OCI-LY7 (cell line): Measurements from ENCODE around the gene MIS18A. TPM values are rescaled to one million over a fixed set of nuclear protein-coding genes. Genes with fewer than 3 reads are reported as not detected.

Experiments
- BruUV-seq: library from RNA; stranded (reverse); fragments of 400-500 nt; replicated peaks from 2 replicates; lab custom pipeline; 2021; lab: Mats Ljungman, UMichigan
- CTCF ChIA-PET: fragments of 300-600 bp; sonication (Branson Sonifier 250); formaldehyde crosslinking; loops from one replicate; lab custom pipeline; 2022; ENCODE audit warnings: antibody characterized with exemption; ENCODE audit not compliant: unreplicated experiment; lab: Charles Lee
- POLR2A ChIA-PET: fragments of 300-600 bp; sonication (Branson Sonifier 250); formaldehyde crosslinking; loops from one replicate; lab custom pipeline; 2022; ENCODE audit warnings: antibody characterized with exemption; lab: Charles Lee
- DNase-seq: peaks from one replicate; pipeline ENCODE4 v3.0.0-alpha.2; 2015; ENCODE audit warnings: low spot score
- H2AFZ ChIP-seq: fragments of 200-600 bp; sonication (generic), shearing (Covaris generic); 2 replicates; pipeline ENCODE4 v1.6.1; 2014; ENCODE audit warnings: mild to moderate bottlenecking, antibody characterized with exemption, low read length, moderate library complexity
- H3K27ac ChIP-seq: fragments of 200-600 bp; sonication (generic); 2 replicates; pipeline ENCODE4 v1.5.1; 2014; ENCODE audit warnings: mixed run types, low read depth, mild to moderate bottlenecking, moderate library complexity, low read length, inconsistent platforms; ENCODE audit not compliant: poor library complexity, severe bottlenecking
- H3K36me3 ChIP-seq: fragments of 200-600 bp; sonication (generic); 2 replicates; pipeline ENCODE4 v1.6.1; 2014; ENCODE audit warnings: mild to moderate bottlenecking, antibody characterized with exemption, low read length, moderate library complexity, mixed read lengths; ENCODE audit not compliant: insufficient read depth
- H3K4me1 ChIP-seq: fragments of 200-600 bp; sonication (generic); 2 replicates; pipeline ENCODE4 v1.5.1; 2014; ENCODE audit warnings: mild to moderate bottlenecking, low read length; ENCODE audit not compliant: insufficient read depth, poor library complexity, severe bottlenecking
- H3K4me2 ChIP-seq: fragments of 200-600 bp; sonication (generic); 2 replicates; pipeline ENCODE4 v1.6.1; 2014; ENCODE audit warnings: mild to moderate bottlenecking, low read length
- H3K4me3 ChIP-seq: fragments of 200-600 bp; sonication (generic); 2 replicates; pipeline ENCODE4 v1.5.1; 2014; ENCODE audit warnings: mild to moderate bottlenecking, low read depth, low read length; ENCODE audit not compliant: poor library complexity, severe bottlenecking
- H3K79me2 ChIP-seq: fragments of 200-600 bp; sonication (generic); 2 replicates; pipeline ENCODE4 v1.6.1; 2016; ENCODE audit warnings: low read depth, mild to moderate bottlenecking, low read length, moderate library complexity, mixed read lengths; ENCODE audit not compliant: insufficient read depth
- H3K9me2 ChIP-seq: fragments of 200-600 bp; sonication (generic); 2 replicates; pipeline ENCODE4 v1.6.1; 2016; ENCODE audit warnings: mild to moderate bottlenecking, low read length, mixed read lengths; ENCODE audit not compliant: insufficient read depth
- H3K9me3 ChIP-seq: fragments of 200-600 bp; sonication (generic); 2 replicates; pipeline ENCODE4 v1.6.1; 2014; ENCODE audit warnings: mild to moderate bottlenecking, mixed run types, low read length, mixed read lengths
- H4K20me1 ChIP-seq: fragments of 200-600 bp; sonication (generic); 2 replicates; pipeline ENCODE4 v1.6.1; 2014; ENCODE audit warnings: mild to moderate bottlenecking, antibody characterized with exemption, low read length, moderate library complexity, mixed read lengths; ENCODE audit not compliant: insufficient read depth
- CTCF ChIP-seq: fragments of 200-600 bp; sonication (generic); conservative IDR thresholded peaks from 2 replicates; pipeline ENCODE4 v1.5.1; 2014; ENCODE audit warnings: mild to moderate bottlenecking, antibody characterized with exemption, low read length, moderate library complexity, mixed read lengths
- EZH2phosphoT487 ChIP-seq: fragments of 200-600 bp; sonication (generic); IDR thresholded peaks from 2 replicates; pipeline ENCODE4 v1.6.1; 2018; ENCODE audit warnings: low read depth, borderline replicate concordance, mild to moderate bottlenecking, mixed run types, antibody characterized with exemption, low read length, moderate library complexity, mixed read lengths
- intact Hi-C: fragments of 100-400 bp; cut with micrococcal nuclease; formaldehyde crosslinking; loops from one replicate; pipeline ENCODE4 v1.10.0; 2022; ENCODE audit not compliant: unreplicated experiment
- total RNA-seq, 2 experiments: library from RNA; depleted of rRNA in 1 of 2; stranded (reverse); fragments of >200 nt in 1 of 2; shearing (Covaris generic) in 1 of 2; gene quantifications; 2 replicates each; pipeline ENCODE4 v1.2.3, GENCODE V29; 2014 to 2022

MIS18A gene
- total RNA-seq, 2 experiments from 2014 or later = 25.2 to 53.0 TPM

DNA sequence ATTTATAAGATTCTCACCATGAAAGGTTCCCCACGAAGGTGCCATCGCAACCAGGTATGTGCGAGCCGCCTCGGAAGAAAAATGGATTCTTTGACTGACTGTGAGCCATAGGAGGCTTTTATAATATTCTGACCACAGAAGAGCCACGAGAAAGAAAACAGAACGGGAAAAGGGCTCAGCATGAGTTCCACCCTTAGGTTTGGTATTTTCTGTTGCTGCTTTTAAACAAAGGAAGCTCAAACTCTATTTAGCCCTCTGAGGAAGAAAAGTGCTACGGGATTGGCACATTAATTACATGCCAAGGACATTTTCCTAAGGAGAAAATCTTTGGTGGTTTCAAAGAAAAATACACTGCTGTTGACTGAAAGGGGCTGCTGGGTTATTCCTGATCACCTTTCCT is 39.3 kb downstream of the MIS18A start:
- H3K4me1 ChIP-seq = no peaks in the 10 kb centered on the region
- no peak overlapping the region for H2AFZ ChIP-seq
- no peak for DNase-seq
- ChIA-PET POLR2A (no interaction called here), CTCF (no interaction called here)
- intact Hi-C loops = no loop called here
- no peak for TF ChIP-seq CTCF
- TF ChIP-seq EZH2phosphoT487 = no peak
- H3K27ac ChIP-seq = no peak overlapping the region
- H3K79me2 ChIP-seq = no peaks in the 10 kb centered on the region
- H3K36me3 ChIP-seq = no peaks in the 10 kb centered on the region
- H3K9me3 ChIP-seq = no peaks in the 10 kb centered on the region
- no peak overlapping the region for H3K4me2 ChIP-seq
- no peaks in the 10 kb centered on the region for H4K20me1 ChIP-seq
- no peaks in the 10 kb centered on the region for H3K9me2 ChIP-seq
- BruUV-seq = no TSS peak
- H3K4me3 ChIP-seq = no peak overlapping the region

DNA sequence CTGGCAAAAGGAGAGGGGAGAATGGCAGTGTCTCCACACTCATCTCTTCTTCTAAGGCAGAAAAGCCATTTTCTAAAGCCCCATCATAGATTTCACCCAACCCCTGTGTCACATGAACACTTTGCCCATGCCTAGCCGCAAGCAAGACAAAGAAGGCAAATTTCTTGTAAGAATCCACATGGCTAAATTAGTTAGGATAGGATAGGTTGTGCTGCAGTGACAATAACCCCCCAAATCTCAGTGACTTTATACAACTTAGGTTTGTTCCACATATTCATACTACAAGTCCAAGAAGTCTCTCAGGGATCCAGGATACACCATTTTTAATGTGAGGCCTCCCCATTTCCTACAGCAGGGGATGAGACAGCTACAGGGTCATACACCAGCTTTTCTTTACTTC is 40.8 kb downstream of the MIS18A start:
- Histone ChIP-seq H3K36me3 (no peaks in the 10 kb centered on the region), H3K9me2 (no peaks in the 10 kb centered on the region), H2AFZ (no peak overlapping the region), H3K4me3 (no peak overlapping the region), H4K20me1 (no peaks in the 10 kb centered on the region), H3K4me2 (no peak overlapping the region), H3K27ac (no peak overlapping the region), H3K4me1 (no peaks in the 10 kb centered on the region), H3K79me2 (no peaks in the 10 kb centered on the region), H3K9me3 (no peaks in the 10 kb centered on the region)
- ChIA-PET CTCF (no interaction called here), POLR2A (no interaction called here)
- DNase-seq = no peak
- BruUV-seq = no TSS peak
- intact Hi-C loops = no loop called here
- no peak for TF ChIP-seq CTCF
- no peak for TF ChIP-seq EZH2phosphoT487

DNA sequence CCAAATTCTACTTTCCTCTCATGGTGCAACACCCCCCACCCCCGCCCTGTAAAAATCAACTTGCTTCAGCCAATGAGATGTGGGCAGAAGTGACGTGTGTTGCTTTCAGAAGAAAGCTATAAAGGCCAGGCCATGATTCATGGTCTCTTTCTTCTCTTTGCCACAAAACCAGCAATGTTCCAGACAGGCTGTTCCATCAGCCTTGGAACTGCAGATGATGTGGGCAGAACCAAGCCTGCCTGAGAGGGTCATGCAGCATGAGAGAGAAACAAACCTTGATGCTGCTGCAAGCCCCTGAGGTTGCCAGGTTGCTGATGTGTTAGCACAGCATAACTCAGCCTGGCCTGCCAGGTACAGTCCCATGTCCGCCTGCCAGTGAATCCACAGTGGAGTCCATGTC is 41.8 kb downstream of the MIS18A start:
- Histone ChIP-seq H3K9me3 (no peaks in the 10 kb centered on the region), H3K79me2 (no peaks in the 10 kb centered on the region), H3K4me1 (no peaks in the 10 kb centered on the region), H3K27ac (no peak overlapping the region), H4K20me1 (no peaks in the 10 kb centered on the region), H3K36me3 (no peaks in the 10 kb centered on the region), H3K9me2 (no peaks in the 10 kb centered on the region), H3K4me2 (no peak overlapping the region), H3K4me3 (no peak overlapping the region), H2AFZ (no peak overlapping the region)
- BruUV-seq = no TSS peak
- CTCF ChIA-PET = no interaction called here
- intact Hi-C loops = no loop called here
- POLR2A ChIA-PET = interaction anchor here (0.6 kb wide), 1 partner anchor 15 kb away, joined by 3 read pairs; no protein-coding TSS in a partner anchor
- no peak for DNase-seq
- TF ChIP-seq CTCF (no peak), EZH2phosphoT487 (no peak)
